ENCODE results near the gene TJP2.

Gene TJP2

DNA sequence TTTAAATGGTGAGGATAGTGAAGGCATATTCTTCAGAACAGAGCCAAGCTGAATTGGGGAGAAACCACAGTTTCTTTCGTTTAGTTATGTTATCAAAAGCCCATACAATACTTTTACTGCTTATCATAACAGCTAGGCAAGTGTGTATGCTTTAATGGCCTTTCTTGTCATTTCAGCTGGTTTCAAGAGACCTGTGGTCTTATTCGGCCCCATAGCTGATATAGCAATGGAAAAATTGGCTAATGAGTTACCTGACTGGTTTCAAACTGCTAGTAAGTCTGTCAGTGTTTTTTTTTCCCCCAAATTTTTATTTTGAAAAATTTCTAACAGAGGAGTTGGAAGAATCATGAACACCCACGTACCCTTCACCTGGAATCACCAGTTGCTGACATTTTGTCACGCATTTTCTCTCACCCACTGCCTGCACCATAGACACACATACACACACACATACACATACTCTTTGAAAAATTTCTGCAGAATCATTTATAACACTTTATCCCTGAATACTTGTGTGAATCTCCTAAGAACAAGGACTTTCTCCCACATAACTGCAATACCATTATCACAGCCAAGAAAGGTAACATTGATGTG, 63.7 kb downstream of the TJP2 start:
- DNase-seq = no peak

- DNase-seq = no peak
Measured at GRCh38 chr9:69243116-69243515, 69.0 kb downstream of the TJP2 start.

- no peak for DNase-seq
Measured at GRCh38 chr9:69246629-69247028, 72.6 kb downstream of the TJP2 start.

DNA sequence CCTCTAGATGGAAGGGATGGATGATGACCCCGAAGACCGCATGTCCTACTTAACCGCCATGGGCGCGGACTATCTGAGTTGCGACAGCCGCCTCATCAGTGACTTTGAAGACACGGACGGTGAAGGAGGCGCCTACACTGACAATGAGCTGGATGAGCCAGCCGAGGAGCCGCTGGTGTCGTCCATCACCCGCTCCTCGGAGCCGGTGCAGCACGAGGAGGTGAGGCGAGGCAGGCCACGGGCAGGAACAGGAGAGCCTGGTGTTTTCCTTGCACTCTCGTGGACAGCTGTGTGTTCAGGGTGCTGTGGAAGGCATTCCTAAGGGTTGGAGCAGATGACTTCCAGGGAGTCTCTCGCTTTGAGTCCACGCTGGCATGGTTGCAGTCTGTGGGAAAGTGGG, 73.9 kb downstream of the TJP2 start:
- DNase-seq = no peak

GRCh38 chr9:69249337-69249736, 75.3 kb downstream of the TJP2 start:
- DNase-seq = no peak

- DNase-seq = no peak
Measured at GRCh38 chr9:69250681-69251080, 76.6 kb downstream of the TJP2 start.

DNA sequence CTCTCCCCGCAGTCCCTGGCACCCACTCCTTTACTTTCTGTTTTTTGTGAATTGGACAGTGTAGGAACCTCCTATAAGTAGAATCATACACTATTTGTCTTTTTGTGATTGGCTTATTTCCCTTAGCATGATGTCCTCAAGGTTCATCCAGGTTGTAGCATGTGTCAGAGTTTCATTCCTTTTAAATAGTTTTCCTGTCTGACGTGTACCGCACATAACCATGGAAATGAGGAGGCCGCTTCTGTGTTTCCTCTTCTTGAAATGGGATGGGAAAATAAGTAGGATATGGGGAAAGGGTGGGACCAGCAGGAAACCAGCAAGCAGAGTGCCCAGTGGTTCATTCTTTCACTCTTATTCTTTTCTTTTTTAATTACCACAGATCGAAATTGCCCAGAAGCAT, 78.4 kb downstream of the TJP2 start:
- no peak for DNase-seq

DNA sequence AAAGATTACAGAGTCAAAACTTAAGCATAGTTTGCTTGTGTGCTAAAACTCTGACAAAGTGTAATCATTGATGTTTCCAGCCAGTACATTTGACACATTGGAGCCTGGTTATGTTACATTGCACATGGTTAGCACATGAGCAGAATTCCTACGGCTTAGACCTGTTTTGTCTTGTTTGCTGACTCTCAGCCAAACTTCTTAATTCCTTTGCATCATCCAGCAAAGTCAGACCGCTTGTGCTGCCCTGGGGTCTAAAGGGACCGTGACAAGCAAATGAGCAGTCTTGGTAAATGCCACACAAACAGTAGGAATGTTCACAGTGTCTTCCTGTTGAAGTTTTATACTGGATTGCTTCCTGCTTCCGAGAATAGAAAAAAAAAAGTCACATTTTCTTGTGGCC, 79.0 kb downstream of the TJP2 start:
- DNase-seq = no peak

GRCh38 chr9:69254223-69254622, 80.1 kb downstream of the TJP2 start:
- no peak for DNase-seq

DNA sequence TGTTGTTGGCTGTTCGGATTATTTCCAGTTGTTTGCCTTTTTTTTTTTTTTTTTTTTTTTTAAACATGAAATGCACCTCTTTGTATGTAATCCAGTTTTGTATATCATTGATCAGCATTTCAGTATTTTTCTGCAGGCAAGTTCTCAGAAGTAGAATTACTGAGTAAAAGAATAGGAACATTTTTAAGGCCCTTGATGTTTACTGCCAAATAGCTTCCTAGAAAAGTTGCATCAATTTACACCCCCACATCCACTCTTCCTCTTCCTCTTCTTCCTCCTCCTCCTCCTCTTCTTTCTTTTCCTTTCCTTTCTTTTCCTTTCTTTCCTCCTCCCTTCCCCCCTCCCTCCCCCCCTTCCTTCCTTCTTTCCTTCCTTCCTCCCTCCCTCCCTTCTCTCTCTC, 81.5 kb downstream of the TJP2 start:
- DNase-seq = no peak

GRCh38 chr9:69258551-69258950, 84.5 kb downstream of the TJP2 start:
- no peak for DNase-seq

DNA sequence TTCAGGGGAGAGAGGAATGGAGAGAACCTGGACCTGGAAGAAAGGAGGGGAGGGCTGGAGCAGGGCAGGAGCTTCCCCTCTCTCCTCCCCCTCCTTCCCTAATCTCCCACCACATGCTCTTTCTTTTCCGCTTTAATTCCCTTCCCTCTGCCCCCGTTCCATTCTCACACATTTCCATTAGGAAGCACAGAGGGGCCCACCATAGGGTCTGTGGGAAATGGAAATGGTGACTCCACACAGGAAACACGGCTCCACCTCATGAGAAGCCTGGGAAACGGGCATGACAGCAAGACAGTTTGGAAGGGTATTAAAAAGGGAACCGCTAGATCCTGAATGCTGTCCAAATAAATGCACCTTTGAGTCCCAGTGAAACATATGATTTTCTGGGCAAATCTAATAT, 86.1 kb downstream of the TJP2 start:
- DNase-seq = no peak

- DNase-seq = no peak
Measured at GRCh38 chr9:69261636-69262035, 87.6 kb downstream of the TJP2 start.

DNA sequence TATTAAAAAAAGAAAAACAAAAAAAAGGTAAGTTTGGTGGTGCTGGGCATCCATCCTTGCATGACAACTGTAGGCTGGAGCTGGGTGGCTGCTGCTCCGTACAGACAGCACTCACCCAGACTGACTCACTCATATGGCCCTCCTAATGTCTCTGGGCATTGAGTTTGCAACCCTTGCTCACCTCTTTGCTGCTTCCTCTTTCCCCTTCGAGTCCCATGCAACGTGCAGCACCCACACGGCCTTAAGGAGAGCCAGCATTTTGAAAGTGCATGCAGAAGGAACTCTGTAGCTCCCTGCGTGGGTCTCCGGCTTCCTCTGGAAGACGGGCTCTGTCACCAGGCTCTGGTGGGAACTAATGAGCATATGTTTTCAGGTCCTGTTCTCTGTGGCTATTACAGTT, 90.4 kb downstream of the TJP2 start:
- no peak for DNase-seq

DNA sequence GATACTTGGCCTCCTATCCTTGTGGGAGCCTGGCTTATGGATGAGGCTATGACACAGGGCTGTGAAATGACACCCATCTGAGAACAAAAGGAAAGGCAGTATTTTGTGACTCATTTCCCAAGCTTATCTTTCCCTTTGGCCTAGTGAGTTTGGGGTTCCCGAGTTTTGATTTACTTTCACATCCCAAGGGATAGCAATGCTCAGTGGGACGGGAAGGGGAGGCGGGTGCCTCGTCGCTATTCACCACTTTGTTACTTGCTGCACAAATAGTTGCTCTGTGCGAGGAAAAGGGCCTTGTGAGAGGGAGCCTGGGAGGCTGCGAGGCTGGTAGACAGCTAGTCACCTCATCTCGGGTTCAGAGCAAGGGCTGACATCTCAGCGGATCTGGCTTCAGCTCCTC, 91.8 kb downstream of the TJP2 start:
- DNase-seq = no peak

GRCh38 chr9:69272212-69272611, 98.1 kb downstream of the TJP2 start:
- no peak for DNase-seq

GRCh38 chr9:69273161-69273560, 99.1 kb downstream of the TJP2 start:
- DNase-seq = no peak

GRCh38 chr9:69276775-69277174, 102.7 kb downstream of the TJP2 start:
- DNase-seq = no peak

DNA sequence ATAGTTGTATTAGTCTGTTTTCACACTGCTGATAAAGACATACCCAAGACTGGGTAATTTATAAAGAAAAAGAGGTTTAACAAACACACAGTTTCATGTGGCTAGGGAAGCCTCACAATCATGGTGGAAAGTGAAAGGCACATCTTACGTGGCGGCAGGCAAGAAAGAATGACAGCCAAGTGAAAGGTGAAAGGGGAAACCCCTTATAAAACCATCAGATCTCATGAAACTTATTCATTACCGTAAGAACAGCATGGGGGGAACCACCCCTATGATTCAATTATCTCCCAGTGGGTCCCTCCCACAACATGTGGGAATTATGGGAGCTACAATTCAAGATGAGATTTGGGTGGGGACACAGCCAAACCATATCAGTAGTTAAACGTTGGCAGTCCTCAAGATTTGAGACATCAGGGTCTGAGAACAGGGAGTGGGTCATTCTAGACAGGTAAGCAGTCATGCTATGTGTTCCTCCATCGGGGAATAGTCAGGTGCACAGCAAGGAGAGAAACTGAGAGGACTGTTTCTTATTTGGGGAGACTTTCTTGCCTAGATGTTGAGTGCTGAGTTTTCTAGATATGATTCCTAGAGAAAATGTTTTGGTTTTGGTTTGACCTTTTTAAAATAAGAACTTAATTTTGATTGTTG, 105.1 kb downstream of the TJP2 start:
- DNase-seq = no peak

GRCh38 chr9:69279733-69280132, 105.7 kb downstream of the TJP2 start:
- DNase-seq = no peak

DNA sequence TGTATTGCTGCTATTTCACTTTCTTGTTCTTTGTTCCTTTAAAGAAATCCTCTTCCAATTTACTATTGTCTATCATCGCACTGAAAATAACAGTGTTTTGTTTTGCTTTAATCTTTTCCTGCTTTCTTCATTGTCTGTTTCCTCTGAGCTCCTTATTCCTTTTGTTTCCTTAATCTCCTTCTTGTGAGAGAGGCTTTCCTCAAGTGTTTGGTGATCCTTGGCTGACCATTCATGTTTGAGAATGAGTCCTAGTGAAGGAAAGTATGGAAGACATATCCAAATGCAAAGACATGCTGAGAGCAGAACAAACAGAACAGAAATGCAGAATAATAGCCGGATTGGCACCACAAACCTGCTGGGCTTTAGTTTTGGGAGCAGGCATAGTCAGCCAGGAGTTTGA, 108.9 kb downstream of the TJP2 start:
- no peak for DNase-seq

DNA sequence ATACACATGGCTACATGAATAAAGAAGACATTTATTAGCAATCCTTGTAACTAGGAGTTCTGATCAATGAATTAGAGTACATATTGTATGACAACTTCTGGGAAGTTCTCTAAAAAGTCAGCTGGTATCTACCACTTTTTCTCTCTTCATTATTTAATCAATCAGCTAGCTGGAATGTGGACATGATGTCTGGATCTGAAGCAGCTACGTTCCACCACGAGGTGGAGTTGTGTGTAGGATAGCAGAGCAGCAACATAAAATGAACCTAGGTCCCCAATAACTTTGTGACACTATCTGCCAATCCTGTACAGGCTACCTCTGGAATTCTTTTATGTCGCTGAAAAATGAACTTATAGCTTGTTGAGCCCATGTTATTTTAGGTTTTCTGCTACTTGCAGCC, 118.0 kb downstream of the TJP2 start:
- DNase-seq = no peak

DNA sequence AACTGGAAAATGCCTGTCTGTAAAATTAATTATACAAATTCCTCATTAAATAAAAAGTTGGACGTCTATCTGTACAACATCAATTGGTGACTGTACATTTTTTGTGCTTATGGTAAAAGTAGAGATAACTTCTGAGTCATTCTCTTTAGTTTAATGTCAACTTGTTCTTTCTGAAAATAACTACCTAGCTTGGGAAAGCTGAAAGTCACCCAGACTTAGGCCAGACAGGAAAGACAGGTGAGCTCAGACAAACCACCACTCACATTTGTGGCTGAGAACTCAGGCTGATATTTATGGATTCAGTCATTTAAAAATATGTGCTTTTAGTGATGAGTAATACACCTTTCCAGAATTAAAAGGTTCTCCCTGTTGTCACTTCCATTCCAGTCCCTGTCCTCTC, 119.1 kb downstream of the TJP2 start:
- DNase-seq = no peak

DNA sequence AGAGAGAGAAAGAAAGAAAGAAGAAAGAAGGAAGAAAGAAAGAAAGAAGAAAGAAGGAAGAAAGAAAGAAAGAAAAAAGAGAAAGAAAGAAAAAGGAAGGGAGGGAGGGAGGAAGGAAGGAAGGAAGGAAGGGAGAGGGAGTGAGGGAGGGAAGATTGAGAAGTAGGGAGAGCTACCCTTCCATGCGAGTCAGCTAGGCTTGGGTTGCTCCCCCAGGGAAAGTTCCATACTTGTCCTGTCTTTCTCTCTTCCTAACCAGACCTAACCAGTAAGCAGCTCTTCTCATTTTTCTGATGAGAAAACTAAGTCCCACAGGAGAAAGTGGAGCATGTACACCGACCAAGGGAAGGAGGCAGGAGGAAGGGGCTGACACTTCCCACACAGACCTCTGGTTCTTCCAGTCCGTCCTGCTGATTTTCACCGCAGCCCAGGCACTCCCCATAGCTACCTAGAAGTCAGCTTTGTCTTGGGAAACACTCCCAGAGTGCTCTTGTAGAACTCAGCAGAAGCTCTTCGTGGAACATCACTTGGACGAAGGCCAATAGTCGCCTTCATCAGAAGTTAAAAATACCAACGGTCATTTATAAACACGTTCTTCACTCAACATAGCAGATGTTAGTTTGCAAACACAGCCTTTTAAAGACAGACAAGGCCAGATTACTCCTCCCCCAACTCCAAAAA, 121.9 kb downstream of the TJP2 start:
- no peak for DNase-seq
